Activated B cell treated with CpG ODN at 0.5 μM for 24 hours (primary cell): ENCODE data around the gene NAGLU. TPM values are rescaled to one million over a fixed set of nuclear protein-coding genes. Genes with fewer than 3 reads are reported as not detected.

Source experiments
- ATAC-seq: fragments of 200-7000 bp; cut with Tn5 transposase; one replicate; pipeline ENCODE4 v1.10.0; 2021; ENCODE audit warnings: low read depth, mild to moderate bottlenecking, moderate library complexity
- CTCF ChIA-PET: fragments of 350-600 bp; sonication (Branson Sonifier 250); formaldehyde crosslinking; loops from one replicate; lab custom pipeline; 2021; ENCODE audit warnings: antibody characterized with exemption; lab: Charles Lee
- POLR2A ChIA-PET: fragments of 350-600 bp; sonication (Branson Sonifier 250); formaldehyde crosslinking; loops from one replicate; lab custom pipeline; 2021; ENCODE audit warnings: antibody characterized with exemption; lab: Charles Lee
- DNase-seq: peaks from one replicate; pipeline ENCODE4 v3.0.0; 2022
- H3K27ac Mint-ChIP-seq: one replicate; pipeline ENCODE4 v1.8.0; 2020; ENCODE audit warnings: mixed read lengths
- H3K27me3 Mint-ChIP-seq: one replicate; pipeline ENCODE4 v1.8.0; 2021; ENCODE audit warnings: mixed read lengths
- H3K36me3 Mint-ChIP-seq: one replicate; pipeline ENCODE4 v1.8.0; 2021; ENCODE audit warnings: low read depth, mixed read lengths
- H3K4me1 Mint-ChIP-seq: one replicate; pipeline ENCODE4 v1.8.0; 2021; ENCODE audit warnings: mixed read lengths
- H3K4me3 Mint-ChIP-seq: one replicate; pipeline ENCODE4 v1.8.0; 2020; ENCODE audit warnings: mild to moderate bottlenecking, mixed read lengths
- H3K9me3 Mint-ChIP-seq: one replicate; pipeline ENCODE4 v1.8.0; 2020; ENCODE audit warnings: mixed read lengths
- CTCF ChIP-seq: fragments of 200-600 bp; IDR thresholded peaks from one replicate; pipeline ENCODE4 v1.8.0; 2022; ENCODE audit warnings: antibody characterized with exemption, mild to moderate bottlenecking
- intact Hi-C: fragments of 100-400 bp; cut with micrococcal nuclease; formaldehyde crosslinking; loops from one replicate; pipeline ENCODE4 v1.15.1; 2024
- total RNA-seq: library from RNA; stranded (reverse); gene quantifications from 2 replicates; pipeline ENCODE4 v1.2.3, GENCODE V29; 2022

Gene NAGLU
- total RNA-seq, 1 donor from 2014 or later: 33.9 TPM

GRCh38 chr17:42509841-42510240, 26.2 kb upstream of the NAGLU start:
- intact Hi-C loops: no loop called here
- ATAC-seq: no peak
- DNase-seq: no peak
- ChIA-PET POLR2A (interaction anchor here (0.6 kb wide), 1 partner anchor 32 kb away, joined by 3 read pairs; no protein-coding TSS in a partner anchor), CTCF (interaction anchor here (1.2 kb wide), 1 partner anchor 254 kb away, joined by 3 read pairs; no protein-coding TSS in a partner anchor)
- Mint-ChIP-seq H3K27ac (no peak overlapping the region), H3K4me1 (peaks cover 15% of the 10 kb centered on the region), H3K4me3 (no peak overlapping the region), H3K27me3 (no peaks in the 10 kb centered on the region), H3K9me3 (no peaks in the 10 kb centered on the region), H3K36me3 (peaks cover 77% of the 10 kb centered on the region)
- no peak for TF ChIP-seq CTCF

DNA sequence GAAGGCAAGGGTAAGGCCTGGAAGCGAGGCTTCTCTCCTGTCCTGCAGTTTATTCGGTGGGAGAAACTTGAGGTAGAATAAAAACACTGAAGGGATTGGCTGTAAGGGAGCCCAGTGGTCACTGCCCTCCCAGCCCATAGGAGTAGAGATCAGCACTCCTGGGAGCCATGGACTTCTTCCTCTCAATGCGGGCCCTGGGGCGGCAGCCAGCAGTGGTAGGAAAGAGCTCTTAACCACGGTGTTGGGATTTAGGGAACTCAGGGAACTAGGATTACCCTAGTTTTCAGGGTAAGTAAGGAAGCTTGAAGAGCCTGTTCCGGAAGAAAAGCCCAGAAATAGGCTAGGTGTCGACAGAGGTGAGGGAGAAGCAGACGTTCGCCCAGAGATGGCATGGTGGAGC, 23.8 kb upstream of the NAGLU start:
- peaks cover 16% of the 10 kb centered on the region for H3K4me1 Mint-ChIP-seq
- no peak for TF ChIP-seq CTCF
- intact Hi-C loops: no loop called here
- no peaks in the 10 kb centered on the region for H3K9me3 Mint-ChIP-seq
- no peaks in the 10 kb centered on the region for H3K27me3 Mint-ChIP-seq
- H3K27ac Mint-ChIP-seq: no peak overlapping the region
- ChIA-PET CTCF (no interaction called here), POLR2A (no interaction called here)
- peaks cover 74% of the 10 kb centered on the region for H3K36me3 Mint-ChIP-seq
- DNase-seq (no peak), ATAC-seq (no peak)
- no peak overlapping the region for H3K4me3 Mint-ChIP-seq

GRCh38 chr17:42512733-42513251, 23.2 kb upstream of the NAGLU start:
- Mint-ChIP-seq H3K27me3 (no peaks in the 10 kb centered on the region), H3K4me1 (peaks cover 20% of the 10 kb centered on the region), H3K4me3 (no peak overlapping the region), H3K36me3 (peaks cover 71% of the 10 kb centered on the region), H3K9me3 (no peaks in the 10 kb centered on the region), H3K27ac (no peak overlapping the region)
- TF ChIP-seq CTCF: no peak
- DNase-seq (no peak), ATAC-seq (no peak)
- POLR2A ChIA-PET: no interaction called here
- intact Hi-C loops: no loop called here
- CTCF ChIA-PET: no interaction called here

- H3K4me3 Mint-ChIP-seq: no peak overlapping the region
- no peak for TF ChIP-seq CTCF
- DNase-seq (no peak), ATAC-seq (no peak)
- intact Hi-C loops: no loop called here
- peaks cover 64% of the 10 kb centered on the region for H3K36me3 Mint-ChIP-seq
- POLR2A ChIA-PET: no interaction called here
- peaks cover 20% of the 10 kb centered on the region for H3K4me1 Mint-ChIP-seq
- no peaks in the 10 kb centered on the region for H3K9me3 Mint-ChIP-seq
- H3K27ac Mint-ChIP-seq: no peak overlapping the region
- CTCF ChIA-PET: interaction anchor here (6.7 kb wide), 1 partner anchor 84 kb away, joined by 49 read pairs; no protein-coding TSS in a partner anchor
- no peaks in the 10 kb centered on the region for H3K27me3 Mint-ChIP-seq
Observed at GRCh38 chr17:42513686-42514085, 22.4 kb upstream of the NAGLU start.

GRCh38 chr17:42514279-42514678, 21.8 kb upstream of the NAGLU start:
- intact Hi-C loops: no loop called here
- Mint-ChIP-seq H3K27me3 (no peaks in the 10 kb centered on the region), H3K36me3 (peaks cover 60% of the 10 kb centered on the region), H3K4me3 (no peak overlapping the region), H3K9me3 (no peaks in the 10 kb centered on the region), H3K4me1 (peaks cover 15% of the 10 kb centered on the region), H3K27ac (no peak overlapping the region)
- CTCF ChIA-PET: interaction anchor here (6.7 kb wide), 1 partner anchor 85 kb away, joined by 49 read pairs; no protein-coding TSS in a partner anchor
- DNase-seq: no peak
- ATAC-seq: no peak
- POLR2A ChIA-PET: no interaction called here
- TF ChIP-seq CTCF: no peak
